HEK293T (cell line): Measurements from ENCODE around the gene DCAF15.
A peak's percentile ranks its signal among the peaks of the same experiment; 100 is the strongest.
"Not testable (repeated sequence)": the region's sequence is repeated elsewhere in the genome, so short reads cannot be mapped to it uniquely, and the experiment has no call there.

ENCODE experiments used
- CTCF ChIA-PET: fragments of 350-600 bp; formaldehyde crosslinking; extraction: SDS; loops from one replicate; lab custom pipeline; 2021; ENCODE audit warnings: antibody characterized with exemption, inconsistent platforms; lab: Yijun Ruan, JAX
- POLR2A ChIA-PET: fragments of 350-600 bp; formaldehyde crosslinking; extraction: SDS; loops from one replicate; lab custom pipeline; 2020; ENCODE audit warnings: antibody characterized with exemption, inconsistent platforms; lab: Yijun Ruan, JAX
- DNase-seq: peaks from one replicate; pipeline ENCODE4 v3.0.0; 2012; ENCODE audit warnings: mixed read lengths; ENCODE audit errors: extremely low spot score
- ARNT ChIP-seq: fragments of 450-650 bp; IDR thresholded peaks from 2 replicates; pipeline ENCODE4 v1.6.1; 2017; ENCODE audit warnings: mild to moderate bottlenecking
- BHLHE40 ChIP-seq: fragments of 450-650 bp; IDR thresholded peaks from 2 replicates; pipeline ENCODE4 v1.6.1; 2016; ENCODE audit warnings: mild to moderate bottlenecking, moderate library complexity, borderline replicate concordance
- CTBP1 ChIP-seq: fragments of 450-650 bp; IDR thresholded peaks from 2 replicates; pipeline ENCODE4 v1.6.1; 2016; ENCODE audit warnings: borderline replicate concordance
- ELF4 ChIP-seq: fragments of 450-650 bp; IDR thresholded peaks from 2 replicates; pipeline ENCODE4 v1.6.1; 2017; ENCODE audit warnings: antibody characterized with exemption
- FOXA1 ChIP-seq: fragments of 450-650 bp; IDR thresholded peaks from 2 replicates; pipeline ENCODE4 v1.6.1; 2016; ENCODE audit warnings: mild to moderate bottlenecking
- FOXK2 ChIP-seq: fragments of 450-650 bp; IDR thresholded peaks from 2 replicates; pipeline ENCODE4 v1.6.1; 2016; ENCODE audit warnings: mild to moderate bottlenecking
- FOXM1 ChIP-seq: fragments of 450-650 bp; IDR thresholded peaks from 2 replicates; pipeline ENCODE4 v1.6.1; 2017; ENCODE audit warnings: mild to moderate bottlenecking, borderline replicate concordance
- HDGF ChIP-seq: fragments of 450-650 bp; IDR thresholded peaks from 2 replicates; pipeline ENCODE4 v1.6.1; 2017; ENCODE audit warnings: antibody characterized with exemption, borderline replicate concordance
- L3MBTL2 ChIP-seq: fragments of 450-650 bp; conservative IDR thresholded peaks from 2 replicates; pipeline ENCODE4 v1.6.1; 2016; ENCODE audit warnings: mild to moderate bottlenecking
- LEF1 ChIP-seq: fragments of 450-650 bp; IDR thresholded peaks from 2 replicates; pipeline ENCODE4 v1.6.1; 2017; ENCODE audit warnings: mild to moderate bottlenecking, borderline replicate concordance
- NFRKB ChIP-seq: fragments of 450-650 bp; IDR thresholded peaks from 2 replicates; pipeline ENCODE4 v1.6.1; 2016; ENCODE audit warnings: mild to moderate bottlenecking, moderate library complexity
- PKNOX1 ChIP-seq: fragments of 450-650 bp; IDR thresholded peaks from 2 replicates; pipeline ENCODE4 v1.6.1; 2016
- SP1 ChIP-seq: fragments of 450-650 bp; IDR thresholded peaks from 2 replicates; pipeline ENCODE4 v1.6.1; 2017
- SUZ12 ChIP-seq: fragments of 450-650 bp; IDR thresholded peaks from 2 replicates; pipeline ENCODE4 v1.6.1; 2016; ENCODE audit warnings: mild to moderate bottlenecking
- TARDBP ChIP-seq: fragments of 450-650 bp; IDR thresholded peaks from 2 replicates; pipeline ENCODE4 v1.6.1; 2016
- ZNF384 ChIP-seq: fragments of 450-650 bp; IDR thresholded peaks from 2 replicates; pipeline ENCODE4 v1.6.1; 2016

Gene DCAF15

GRCh38 chr19:13968383-13968935 lies 16.1 kb downstream of the DCAF15 start:
- no peak for TF ChIP-seq LEF1
- no peak for TF ChIP-seq ELF4
- no peak for TF ChIP-seq SUZ12
- no peak for TF ChIP-seq ZNF384
- no peak for TF ChIP-seq FOXK2
- no peak for TF ChIP-seq FOXA1
- TF ChIP-seq CTBP1: no peak
- no peak for TF ChIP-seq SP1
- no peak for TF ChIP-seq TARDBP
- TF ChIP-seq BHLHE40: no peak
- TF ChIP-seq PKNOX1: no peak
- no peak for TF ChIP-seq ARNT
- no peak for TF ChIP-seq HDGF
- TF ChIP-seq NFRKB: no peak
- no peak for TF ChIP-seq L3MBTL2
- no peak for TF ChIP-seq FOXM1
- ChIA-PET POLR2A (no interaction called here), CTCF (no interaction called here)
- no peak for DNase-seq

GRCh38 chr19:13968999-13969398 lies 16.7 kb downstream of the DCAF15 start:
- no peak for TF ChIP-seq SP1
- no peak for TF ChIP-seq FOXA1
- no peak for TF ChIP-seq FOXM1
- POLR2A ChIA-PET: no interaction called here
- DNase-seq: no peak
- CTCF ChIA-PET: no interaction called here

- no peak for TF ChIP-seq ELF4
- no peak for TF ChIP-seq NFRKB
- no peak for TF ChIP-seq SP1
- TF ChIP-seq FOXK2: no peak
- no peak for TF ChIP-seq CTBP1
- no peak for TF ChIP-seq PKNOX1
- TF ChIP-seq BHLHE40: no peak
- no peak for TF ChIP-seq ARNT
- no peak for TF ChIP-seq HDGF
- TF ChIP-seq L3MBTL2: no peak
- no peak for TF ChIP-seq LEF1
- no peak for TF ChIP-seq ZNF384
- no peak for TF ChIP-seq FOXM1
- TF ChIP-seq SUZ12: no peak
- no peak for TF ChIP-seq TARDBP
- no peak for DNase-seq
- CTCF ChIA-PET: interaction anchor here (0.7 to 1.1 kb wide), 2 partner anchors 18 to 19 kb away, joined by 3 read pairs; partner anchors contain the start of gene DCAF15
- POLR2A ChIA-PET: no interaction called here
Observed at GRCh38 chr19:13969897-13970296, 17.6 kb downstream of the DCAF15 start.

GRCh38 chr19:13971868-13972267 lies 19.6 kb downstream of the DCAF15 start:
- POLR2A ChIA-PET, CTCF ChIA-PET, DNase-seq: not testable (repeated sequence)

GRCh38 chr19:13972368-13973155 lies 20.3 kb downstream of the DCAF15 start:
- no peak for TF ChIP-seq HDGF
- no peak for TF ChIP-seq FOXM1
- TF ChIP-seq PKNOX1: no peak
- TF ChIP-seq L3MBTL2: no peak
- TF ChIP-seq ZNF384: no peak
- no peak for TF ChIP-seq TARDBP
- TF ChIP-seq ELF4: no peak
- no peak for TF ChIP-seq CTBP1
- TF ChIP-seq NFRKB: no peak
- TF ChIP-seq FOXA1: no peak
- no peak for TF ChIP-seq SUZ12
- TF ChIP-seq ARNT: no peak
- no peak for TF ChIP-seq SP1
- TF ChIP-seq FOXK2: no peak
- no peak for TF ChIP-seq LEF1
- TF ChIP-seq BHLHE40: no peak
- DNase-seq: no peak
- ChIA-PET POLR2A (no interaction called here), CTCF (no interaction called here)

GRCh38 chr19:13973479-13973878 lies 21.2 kb downstream of the DCAF15 start:
- POLR2A ChIA-PET, DNase-seq, CTCF ChIA-PET: not testable (repeated sequence)

- DNase-seq: peak; percentile 53
- POLR2A ChIA-PET: no interaction called here
- CTCF ChIA-PET: no interaction called here
- TF ChIP-seq LEF1: no peak
- TF ChIP-seq ARNT: no peak
- no peak for TF ChIP-seq HDGF
- TF ChIP-seq PKNOX1: no peak
- TF ChIP-seq ZNF384: no peak
- no peak for TF ChIP-seq BHLHE40
- no peak for TF ChIP-seq FOXK2
- TF ChIP-seq TARDBP: no peak
- TF ChIP-seq CTBP1: no peak
- no peak for TF ChIP-seq FOXM1
- no peak for TF ChIP-seq FOXA1
- no peak for TF ChIP-seq L3MBTL2
- no peak for TF ChIP-seq NFRKB
- no peak for TF ChIP-seq SUZ12
- no peak for TF ChIP-seq ELF4
- no peak for TF ChIP-seq SP1
Observed at GRCh38 chr19:13974073-13974472, 21.8 kb downstream of the DCAF15 start.
